K562 (cell line): Measurements from ENCODE around the gene CTPS2. TPM values are rescaled to one million over a fixed set of nuclear protein-coding genes. Genes with fewer than 3 reads are reported as not detected.

Experiments used
- ATF1 ChIP-seq, 2 experiments: fragments of 450-650 bp in 1 of 2; IDR thresholded peaks; 2 replicates each; pipeline ENCODE4 v1.6.1; 2016; ENCODE audit warnings: missing compliant biosample characterization in 1 of 2, missing genetic modification characterization in 1 of 2
- CHD2 ChIP-seq: IDR thresholded peaks from 2 replicates; pipeline ENCODE4 v1.6.1; 2011; ENCODE audit warnings: low read depth, low read length
- NUFIP1 ChIP-seq: fragments of 450-650 bp; IDR thresholded peaks from 2 replicates; pipeline ENCODE4 v1.6.1; 2018; ENCODE audit not compliant: partially characterized antibody
- polyA plus RNA-seq, 8 experiments: library from polyadenylated mRNA; depleted of rRNA in 4 of 8; stranded (reverse) in 5 of 8; unstranded in 3 of 8; fragments of >200 nt; fragmentation: Nextera tagmentation in 2 of 8; fragmentation: Illumina TruSeq in 1 of 8; extraction: Ambion mirVana in 2 of 8; extraction: Trizol in 1 of 8; gene quantifications; 2 replicates each; pipeline versions ENCODE4 v1.2.1 to v1.2.3, GENCODE V29; 2011 to 2014; ENCODE audit warnings: inconsistent platforms in 1 of 8, missing spikeins in 1 of 8
- total RNA-seq, 7 experiments: library from RNA; depleted of rRNA in 6 of 7; stranded (reverse); fragments of >200 nt in 6 of 7; fragmentation: Illumina TruSeq in 2 of 7; extraction: Trizol in 2 of 7; gene quantifications; 2 replicates each; pipeline versions ENCODE4 v1.2.1 to v1.2.3, GENCODE V29; 2011 to 2021; ENCODE audit warnings: low replicate concordance in 1 of 7
- TF ChIP-seq, protein P1 (sequence below), 2 experiments: fragments of 450-650 bp; IDR thresholded peaks; 2 replicates each; pipeline ENCODE4 v1.6.1; 2016; ENCODE audit warnings: mild to moderate bottlenecking in 2 of 2, borderline replicate concordance in 1 of 2, low read depth in 1 of 2, moderate library complexity in 1 of 2
- TF ChIP-seq, protein P2 (sequence below): fragments of 250-450 bp; sonication (Bioruptor Pico); IDR thresholded peaks from 2 replicates; pipeline ENCODE4 v1.5.0; 2020; ENCODE audit warnings: mild to moderate bottlenecking

The CTPS2 gene
- total and polyA plus RNA-seq, 9 of the 15 experiments (the other 6 are each of a cell fraction or from before 2014, with no cell fraction given): 5.4 to 19.5 (median 14.1) TPM

DNA sequence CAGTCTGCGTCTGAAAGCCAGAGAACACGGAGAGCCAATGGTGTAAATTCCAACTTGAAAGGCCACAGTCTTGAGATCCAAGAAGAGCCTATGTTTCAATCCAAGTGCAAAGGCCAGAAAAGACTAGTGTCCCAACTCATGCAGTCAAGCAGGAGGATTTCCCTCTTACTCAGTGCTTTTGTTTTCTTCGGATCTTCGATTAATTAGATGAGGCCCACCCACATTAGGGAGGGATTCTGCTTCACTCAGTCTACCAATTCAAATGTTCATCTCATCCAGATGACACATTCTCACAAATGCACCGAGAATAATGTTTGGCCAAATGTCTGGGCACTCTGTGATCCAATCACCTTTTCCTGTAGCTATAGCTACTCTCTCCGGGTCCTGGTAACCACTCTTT, 154.0 kb downstream of the CTPS2 start (continued):
- TF ChIP-seq, protein P1, sequence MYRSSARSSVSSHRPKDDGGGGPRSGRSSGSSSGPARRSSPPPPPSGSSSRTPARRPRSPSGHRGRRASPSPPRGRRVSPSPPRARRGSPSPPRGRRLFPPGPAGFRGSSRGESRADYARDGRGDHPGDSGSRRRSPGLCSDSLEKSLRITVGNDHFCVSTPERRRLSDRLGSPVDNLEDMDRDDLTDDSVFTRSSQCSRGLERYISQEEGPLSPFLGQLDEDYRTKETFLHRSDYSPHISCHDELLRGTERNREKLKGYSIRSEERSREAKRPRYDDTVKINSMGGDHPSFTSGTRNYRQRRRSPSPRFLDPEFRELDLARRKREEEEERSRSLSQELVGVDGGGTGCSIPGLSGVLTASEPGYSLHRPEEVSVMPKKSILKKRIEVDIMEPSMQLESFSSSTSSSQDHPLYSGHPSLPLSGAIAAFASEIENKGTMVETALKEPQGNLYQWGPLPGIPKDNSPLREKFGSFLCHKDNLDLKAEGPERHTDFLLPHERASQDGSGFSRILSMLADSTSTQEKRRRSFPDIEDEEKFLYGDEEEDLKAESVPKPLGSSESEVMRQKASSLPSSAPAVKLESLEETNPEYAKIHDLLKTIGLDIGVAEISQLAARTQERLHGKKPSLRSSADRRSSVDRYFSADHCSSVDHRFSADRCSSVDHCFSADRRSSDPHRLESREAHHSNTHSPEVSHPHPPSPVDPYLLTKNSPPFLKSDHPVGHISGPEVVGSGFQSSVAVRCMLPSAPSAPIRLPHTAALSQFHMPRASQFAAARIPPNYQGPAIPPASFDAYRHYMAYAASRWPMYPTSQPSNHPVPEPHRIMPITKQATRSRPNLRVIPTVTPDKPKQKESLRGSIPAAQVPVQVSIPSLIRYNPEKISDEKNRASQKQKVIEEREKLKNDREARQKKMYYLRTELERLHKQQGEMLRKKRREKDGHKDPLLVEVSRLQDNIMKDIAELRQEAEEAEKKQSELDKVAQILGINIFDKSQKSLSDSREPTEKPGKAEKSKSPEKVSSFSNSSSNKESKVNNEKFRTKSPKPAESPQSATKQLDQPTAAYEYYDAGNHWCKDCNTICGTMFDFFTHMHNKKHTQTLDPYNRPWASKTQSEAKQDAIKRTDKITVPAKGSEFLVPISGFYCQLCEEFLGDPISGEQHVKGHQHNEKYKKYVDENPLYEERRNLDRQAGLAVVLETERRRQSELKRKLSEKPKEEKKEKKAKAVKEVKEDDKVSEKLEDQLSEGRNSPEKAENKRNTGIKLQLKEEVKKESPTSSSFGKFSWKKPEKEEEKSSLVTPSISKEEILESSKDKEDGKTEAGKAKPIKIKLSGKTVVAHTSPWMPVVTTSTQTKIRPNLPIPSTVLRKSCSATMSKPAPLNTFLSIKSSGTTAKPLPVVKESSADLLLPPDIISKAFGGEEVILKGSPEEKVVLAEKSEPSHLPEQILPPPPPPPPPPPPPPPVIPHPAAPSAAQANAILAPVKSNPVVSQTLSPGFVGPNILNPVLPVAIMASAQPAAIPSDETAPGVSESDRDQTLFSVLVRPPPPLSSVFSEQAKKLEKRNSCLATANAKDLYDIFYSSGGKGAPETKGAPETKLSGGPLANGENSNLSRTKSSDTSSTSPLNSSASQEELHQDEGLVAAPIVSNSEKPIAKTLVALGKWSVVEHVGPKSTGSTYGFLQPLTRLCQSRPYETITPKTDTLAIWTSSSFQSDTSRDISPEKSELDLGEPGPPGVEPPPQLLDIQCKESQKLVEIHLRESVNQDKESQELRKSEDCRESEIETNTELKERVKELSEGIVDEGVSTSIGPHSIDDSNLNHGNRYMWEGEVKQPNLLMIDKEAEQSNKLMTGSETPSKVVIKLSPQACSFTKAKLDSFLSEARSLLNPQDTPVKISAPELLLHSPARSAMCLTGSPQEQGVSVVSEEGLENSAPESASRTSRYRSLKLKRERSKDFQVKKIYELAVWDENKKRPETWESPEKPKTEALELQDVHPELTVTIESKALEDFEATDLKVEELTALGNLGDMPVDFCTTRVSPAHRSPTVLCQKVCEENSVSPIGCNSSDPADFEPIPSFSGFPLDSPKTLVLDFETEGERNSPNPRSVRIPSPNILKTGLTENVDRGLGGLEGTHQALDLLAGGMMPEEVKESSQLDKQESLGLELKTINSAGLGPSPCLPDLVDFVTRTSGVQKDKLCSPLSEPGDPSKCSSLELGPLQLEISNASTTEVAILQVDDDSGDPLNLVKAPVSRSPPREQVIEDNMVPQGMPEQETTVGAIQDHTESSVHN (IDR thresholded peaks at IDR 0.05; ENCODE audit: borderline replicate concordance in 1 of 2, low read depth in 1 of 2): no peak
- no peak for TF ChIP-seq NUFIP1
- no peak for TF ChIP-seq ATF1 (CRISPR knock-in tag; IDR thresholded peaks at IDR 0.05)
- no peak for TF ChIP-seq ATF1 (tag; IDR thresholded peaks at IDR 0.05)
- no peak for TF ChIP-seq CHD2
- TF ChIP-seq, protein P2, sequence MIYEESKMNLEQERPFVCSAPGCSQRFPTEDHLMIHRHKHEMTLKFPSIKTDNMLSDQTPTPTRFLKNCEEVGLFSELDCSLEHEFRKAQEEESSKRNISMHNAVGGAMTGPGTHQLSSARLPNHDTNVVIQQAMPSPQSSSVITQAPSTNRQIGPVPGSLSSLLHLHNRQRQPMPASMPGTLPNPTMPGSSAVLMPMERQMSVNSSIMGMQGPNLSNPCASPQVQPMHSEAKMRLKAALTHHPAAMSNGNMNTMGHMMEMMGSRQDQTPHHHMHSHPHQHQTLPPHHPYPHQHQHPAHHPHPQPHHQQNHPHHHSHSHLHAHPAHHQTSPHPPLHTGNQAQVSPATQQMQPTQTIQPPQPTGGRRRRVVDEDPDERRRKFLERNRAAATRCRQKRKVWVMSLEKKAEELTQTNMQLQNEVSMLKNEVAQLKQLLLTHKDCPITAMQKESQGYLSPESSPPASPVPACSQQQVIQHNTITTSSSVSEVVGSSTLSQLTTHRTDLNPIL (CRISPR knock-in tag): no peak
